ENCODE results near the gene CSRNP3.

- TF ChIP-seq EGR1 (IDR thresholded peaks at IDR 0.05) (no peak), TEAD4 (IDR thresholded peaks at IDR 0.05) (no peak), NFIC (IDR thresholded peaks at IDR 0.05) (no peak), REST (IDR thresholded peaks at IDR 0.05; ENCODE audit: low read depth) (no peak), MAX (IDR thresholded peaks at IDR 0.05) (no peak), TAF1 (IDR thresholded peaks at IDR 0.05; ENCODE audit: low read depth) (no peak)
Measured at GRCh38 chr2:165586019-165586418, 116.5 kb downstream of the CSRNP3 start.
